Adrenal gland (tissue), 12 donors: ENCODE results near the gene SLC6A13. TPM values are rescaled to one million over a fixed set of nuclear protein-coding genes. Genes with fewer than 3 reads are reported as not detected.
"Not testable (repeated sequence)": the region's sequence is repeated elsewhere in the genome, so short reads cannot be mapped to it uniquely, and the experiment has no call there.

Experiments
- DNase-seq, 7 donors: peaks; one replicate each; pipeline ENCODE4 v3.0.0-alpha.2; 2019 to 2020
- H3K27ac ChIP-seq, 5 donors: fragments of 200-600 bp; sonication (generic) in 4 of 5; 1 replicate in 3 of 5; 2 replicates in 2 of 5; pipeline versions ENCODE4 v1.5.1 to v1.8.0; 2016 to 2020; ENCODE audit warnings: mild to moderate bottlenecking in 1 of 5
- H3K27me3 ChIP-seq: fragments of 200-600 bp; 2 replicates; pipeline ENCODE4 v1.8.0; 2021
- H3K36me3 ChIP-seq, 2 donors: fragments of 200-600 bp; replicated peaks in 1 of 2; 1 replicate in 1 of 2; 2 replicates in 1 of 2; pipeline versions ENCODE4 v1.5.1 to v1.8.0; 2018 to 2022
- H3K4me1 ChIP-seq, 2 donors: fragments of 200-600 bp; replicated peaks in 1 of 2; 1 replicate in 1 of 2; 2 replicates in 1 of 2; pipeline versions ENCODE4 v1.5.1 to v1.8.0; 2018 to 2021
- H3K4me3 ChIP-seq, 4 donors: fragments of 200-600 bp; sonication (generic) in 3 of 4; one replicate each; pipeline ENCODE4 v1.5.1; 2016 to 2018
- H3K9me3 ChIP-seq, 3 donors: fragments of 200-600 bp; sonication (generic) in 1 of 3; replicated peaks in 1 of 3; 1 replicate in 2 of 3; 2 replicates in 1 of 3; pipeline versions ENCODE4 v1.5.1 to v1.8.0; 2016 to 2021
- CTCF ChIP-seq, 6 experiments: fragments of 450-650 bp in 4 of 6; fragments of 200-600 bp in 2 of 6; sonication (generic) in 1 of 6; IDR thresholded peaks; 1 replicate in 5 of 6; 2 replicates in 1 of 6; pipeline versions ENCODE4 v1.5.1 to v1.8.0; 2016 to 2021; ENCODE audit warnings: antibody characterized with exemption in 6 of 6, mild to moderate bottlenecking in 2 of 6, moderate library complexity in 1 of 6
- POLR2A ChIP-seq, 2 donors: fragments of 450-650 bp; IDR thresholded peaks; one replicate each; pipeline ENCODE4 v1.6.1; 2017; ENCODE audit warnings: antibody characterized with exemption in 2 of 2, mild to moderate bottlenecking in 2 of 2, moderate library complexity in 1 of 2
- WGBS, 4 donors: extraction: QIAGEN DNeasy Blood & Tissue Kit in 2 of 4; methylation state at CpG; one replicate each; pipeline versions ENCODE4 v1.1.5 to v1.1.7; 2013 to 2017; 5-methylcytosine and 5-hydroxymethylcytosine counted together
- intact Hi-C, 2 donors: fragments of 100-400 bp; cut with DNase I; formaldehyde crosslinking; loops; one replicate each; pipeline versions ENCODE4 v1.14.1 to v1.15.0; 2022 to 2023
- polyA plus RNA-seq, 3 donors: library from polyadenylated mRNA; stranded (reverse); fragments of 200-250 nt in 2 of 3; fragments of 350-450 nt in 1 of 3; fragmentation: Illumina TruSeq in 1 of 3; extraction: RNeasy Lipid Tissue Mini Kit (QIAGEN cat#74804) in 1 of 3; gene quantifications; one replicate each; pipeline ENCODE4 v1.2.3, GENCODE V29; 2013 to 2014
- total RNA-seq, 9 donors: library from RNA; depleted of rRNA in 4 of 9; stranded (reverse); fragments of >200 nt in 4 of 9; fragments of 120-200 nt in 1 of 9; fragmentation: NEBNext Ultra II Directional in 1 of 9; extraction: Animal tissue kit (Norgen Biotek cat#: 25700) in 1 of 9; gene quantifications; one replicate each; pipeline versions ENCODE4 v1.1.0 to v1.2.4, GENCODE V29; 2013 to 2023
- donor health status: healthy with polysubstance abuse.
- donor health status: Bipolar disorder and iron deficiency.
- donor health status: DM: yes; HTN: yes; CAD: no.
- donor health status: DM: no; HTN: no; CAD: no.
- donor health status: DM: no; HTN: no; CAD: no.
- donor health status: DM: yes; HTN: yes; CAD: no.

SLC6A13 gene
- total and polyA plus RNA-seq, 12 donors: 0.22 to 1.0 (median 0.64) TPM; not detected in 6

- DNase-seq: no peak
- H3K9me3 ChIP-seq: no peaks in the 10 kb centered on the region
- no peak overlapping the region for H3K4me3 ChIP-seq
- no peak overlapping the region for H3K27ac ChIP-seq
- TF ChIP-seq CTCF (IDR thresholded peaks at IDR 0.05) (no peak), POLR2A (IDR thresholded peaks at IDR 0.05) (no peak)
- no peaks in the 10 kb centered on the region for H3K4me1 ChIP-seq
- H3K27me3 ChIP-seq: no peaks in the 10 kb centered on the region
- intact Hi-C loops: no loop called here
- no peaks in the 10 kb centered on the region for H3K36me3 ChIP-seq
- WGBS, 4 donors: 64 to 82% (median 69%) methylated on average over 4 to 6 of the region's 6 CpGs
These were observed 42.1 kb downstream of the SLC6A13 start for GRCh38 chr12:220491-220890.

DNA sequence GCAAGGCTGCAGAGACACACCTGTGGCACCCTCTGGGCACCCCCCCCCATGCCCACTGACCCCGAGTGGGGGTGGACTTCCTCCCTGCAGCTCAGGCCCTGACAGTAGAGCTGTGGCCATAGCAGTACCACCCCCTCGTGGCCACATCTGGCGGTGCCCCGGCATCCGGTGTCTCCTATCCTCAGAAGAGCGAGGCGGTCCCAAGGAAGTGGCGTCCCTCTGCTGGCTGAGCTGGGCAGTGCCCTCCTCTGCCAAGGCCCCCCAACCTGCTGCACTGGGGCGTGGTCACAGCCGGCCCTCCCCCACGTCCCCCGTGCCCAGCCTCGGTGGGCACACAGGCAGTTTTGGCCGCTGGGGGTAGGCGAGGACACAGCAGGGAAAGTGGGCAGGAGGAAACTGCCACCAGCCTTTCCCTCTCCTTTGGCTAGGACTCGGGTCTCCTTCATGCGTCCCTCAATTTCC, 42.7 kb downstream of the SLC6A13 start:
- Histone ChIP-seq H3K4me3 (no peak overlapping the region), H3K27ac (no peak overlapping the region), H3K9me3 (no peaks in the 10 kb centered on the region), H3K27me3 (no peaks in the 10 kb centered on the region), H3K4me1 (no peaks in the 10 kb centered on the region), H3K36me3 (no peaks in the 10 kb centered on the region)
- TF ChIP-seq POLR2A (IDR thresholded peaks at IDR 0.05): no peak
- peak; percentile 38 to 70 (median 54) for TF ChIP-seq CTCF (IDR thresholded peaks at IDR 0.05)
- 19 to 52% (median 32%) methylated on average over 5 to 17 of the region's 17 CpGs for WGBS, 4 donors
- intact Hi-C loops: no loop called here
- peak; percentile 42 to 79 (median 59) for DNase-seq

- no peaks in the 10 kb centered on the region for H3K27me3 ChIP-seq
- intact Hi-C loops: no loop called here
- no peaks in the 10 kb centered on the region for H3K36me3 ChIP-seq
- WGBS, 4 donors: 80 to 84% (median 83%) methylated on average over 29 to 30 of the region's 30 CpGs
- no peak for TF ChIP-seq POLR2A (IDR thresholded peaks at IDR 0.05)
- TF ChIP-seq CTCF (IDR thresholded peaks at IDR 0.05): no peak
- H3K4me1 ChIP-seq: no peaks in the 10 kb centered on the region
- DNase-seq: no peak
- no peaks in the 10 kb centered on the region for H3K9me3 ChIP-seq
- no peak overlapping the region for H3K27ac ChIP-seq
- H3K4me3 ChIP-seq: no peak overlapping the region
These were observed 43.7 kb downstream of the SLC6A13 start for GRCh38 chr12:218728-219590.

DNA sequence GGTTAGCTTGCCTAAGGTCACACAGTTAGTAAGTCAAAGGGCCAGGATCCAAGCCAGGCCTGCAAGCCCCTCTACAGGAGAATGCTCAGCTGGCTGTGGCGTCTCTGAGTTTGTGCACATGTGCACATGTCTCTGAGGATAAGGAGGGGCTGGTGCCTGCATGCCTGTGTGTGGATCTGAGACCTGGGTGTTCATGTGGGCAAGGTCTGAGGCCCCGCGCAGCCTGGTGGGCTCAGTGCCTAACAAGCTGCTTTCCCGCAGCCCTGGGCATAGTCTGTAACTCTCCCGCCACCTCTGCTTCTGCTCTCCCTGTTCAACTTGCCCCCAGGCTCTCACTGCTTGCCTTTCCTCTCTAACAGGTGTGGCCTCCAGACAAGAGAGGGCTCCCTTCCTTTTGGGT, 44.4 kb downstream of the SLC6A13 start:
- Histone ChIP-seq H3K27me3 (no peaks in the 10 kb centered on the region), H3K36me3 (no peaks in the 10 kb centered on the region), H3K4me3 (no peak overlapping the region), H3K9me3 (no peaks in the 10 kb centered on the region), H3K4me1 (no peaks in the 10 kb centered on the region), H3K27ac (no peak overlapping the region)
- intact Hi-C loops: no loop called here
- TF ChIP-seq POLR2A (IDR thresholded peaks at IDR 0.05): no peak
- no peak for TF ChIP-seq CTCF (IDR thresholded peaks at IDR 0.05)
- no peak for DNase-seq
- 83 to 91% (median 88%) methylated on average over 1 to 5 of the region's 5 CpGs for WGBS, 4 donors

GRCh38 chr12:217029-217428, 45.6 kb downstream of the SLC6A13 start:
- whole genome bisulfite sequencing, 4 donors: 57 to 77% (median 68%) methylated on average over 6 of the region's 6 CpGs
- H3K27me3 ChIP-seq, DNase-seq, intact Hi-C loops, H3K4me3 ChIP-seq, H3K4me1 ChIP-seq, H3K9me3 ChIP-seq, H3K36me3 ChIP-seq, H3K27ac ChIP-seq: not testable (repeated sequence)
